Transverse colon (tissue), 4 donors: Measurements from ENCODE around the gene DDX1. TPM values are rescaled to one million over a fixed set of nuclear protein-coding genes. Genes with fewer than 3 reads are reported as not detected.

Experiments
- DNase-seq: peaks from one replicate; pipeline ENCODE4 v3.0.0-alpha.2; 2019
- H3K27ac ChIP-seq, 4 donors: fragments of 200-600 bp; sonication (generic); 2 replicates each; pipeline ENCODE4 v1.5.1; 2016 to 2018; ENCODE audit warnings: inconsistent platforms in 4 of 4
- H3K27me3 ChIP-seq: fragments of 200-600 bp; sonication (generic); 2 replicates; pipeline ENCODE4 v1.5.1; 2017; ENCODE audit warnings: inconsistent platforms
- H3K36me3 ChIP-seq, 4 donors: fragments of 200-600 bp; sonication (generic); 2 replicates each; pipeline ENCODE4 v1.5.1; 2017 to 2019; ENCODE audit warnings: inconsistent platforms in 4 of 4
- H3K4me1 ChIP-seq, 4 donors: fragments of 200-600 bp; sonication (generic); 2 replicates each; pipeline ENCODE4 v1.5.1; 2017 to 2020; ENCODE audit warnings: inconsistent platforms in 4 of 4
- H3K4me3 ChIP-seq, 4 donors: fragments of 200-600 bp; sonication (generic); 1 replicate in 1 of 4; 2 replicates in 3 of 4; pipeline versions ENCODE4 v1.5.1 to v1.6.1; 2017 to 2019; ENCODE audit warnings: inconsistent platforms in 4 of 4
- H3K9me3 ChIP-seq, 2 donors: fragments of 200-600 bp; sonication (generic); 2 replicates each; pipeline ENCODE4 v1.5.1; 2017 to 2019; ENCODE audit warnings: inconsistent platforms in 2 of 2
- CTCF ChIP-seq, 5 experiments: fragments of 200-600 bp in 3 of 5; fragments of 450-650 bp in 2 of 5; sonication (generic) in 3 of 5; IDR thresholded peaks; 1 replicate in 2 of 5; 2 replicates in 3 of 5; pipeline ENCODE4 v1.5.1; 2016 to 2017; ENCODE audit warnings: antibody characterized with exemption in 5 of 5, inconsistent platforms in 3 of 5, mild to moderate bottlenecking in 2 of 5, moderate library complexity in 1 of 5
- EP300 ChIP-seq: sonication (generic); formaldehyde crosslinking; IDR thresholded peaks from one replicate; pipeline ENCODE4 v1.6.1; 2017; ENCODE audit warnings: antibody characterized with exemption, low read depth
- POLR2A ChIP-seq: fragments of 450-650 bp; IDR thresholded peaks from one replicate; pipeline ENCODE4 v1.6.1; 2016; ENCODE audit warnings: antibody characterized with exemption, mild to moderate bottlenecking, moderate library complexity
- POLR2AphosphoS5 ChIP-seq, 3 donors: sonication (generic); formaldehyde crosslinking; IDR thresholded peaks; one replicate each; pipeline ENCODE4 v1.6.1; 2016; ENCODE audit warnings: antibody characterized with exemption in 3 of 3
- WGBS, 2 donors: methylation state at CpG; one replicate each; pipeline ENCODE4 v1.1.5; 2018; ENCODE audit warnings: low coverage in 1 of 2; 5-methylcytosine and 5-hydroxymethylcytosine counted together
- in situ Hi-C, 4 donors: fragments of 200-750 bp; cut with MboI; loops; one replicate each; pipeline versions ENCODE4 v1.15.0 to v1.15.1; 2017; ENCODE audit warnings: low sequenced_read_pairs in 3 of 4, low pct_ligation_motif_present in 1 of 4, low pct_unique_long_range_greater_than_20kb in 1 of 4
- intact Hi-C: fragments of 100-400 bp; cut with DNase I; formaldehyde crosslinking; loops from one replicate; pipeline ENCODE4 v1.15.1; 2023; ENCODE audit warnings: low total_unique reads
- total RNA-seq, 4 donors: library from RNA; depleted of rRNA; stranded (reverse); fragments of >200 nt; gene quantifications; one replicate each; pipeline ENCODE4 v1.1.0, GENCODE V29; 2016

The DDX1 gene
- total RNA-seq, 4 donors from 2014 or later, result 18.3 to 61.1 (median 49.9) TPM

- in situ Hi-C loops, result no loop called here
- Histone ChIP-seq H3K27me3 (no peaks in the 10 kb centered on the region), H3K36me3 (peaks cover 0 to 67% (median 28%) of the 10 kb centered on the region in 4 donors), H3K4me3 (no peak overlapping the region), H3K9me3 (no peaks in the 10 kb centered on the region), H3K27ac (no peak overlapping the region), H3K4me1 (peaks cover 5 to 16% (median 15%) of the 10 kb centered on the region in 4 donors)
- WGBS, 2 donors, result 86 to 89% methylated on average over 4 of the region's 4 CpGs
- no peak for DNase-seq
- intact Hi-C loops, result no loop called here
- no peak for TF ChIP-seq CTCF (IDR thresholded peaks at IDR 0.05)
- TF ChIP-seq POLR2AphosphoS5 (IDR thresholded peaks at IDR 0.05), result no peak
- TF ChIP-seq EP300, result no peak
- TF ChIP-seq POLR2A, result no peak
Measured at GRCh38 chr2:15596968-15597367, 5.3 kb downstream of the DDX1 start.

GRCh38 chr2:15599994-15600393, 8.3 kb downstream of the DDX1 start:
- intact Hi-C loops (no loop called here), in situ Hi-C loops (no loop called here)
- Histone ChIP-seq H3K27me3 (no peaks in the 10 kb centered on the region), H3K27ac (no peak overlapping the region), H3K36me3 (peaks cover 0 to 95% (median 43%) of the 10 kb centered on the region in 4 donors), H3K4me1 (no peaks in the 10 kb centered on the region), H3K9me3 (no peaks in the 10 kb centered on the region), H3K4me3 (no peak overlapping the region)
- DNase-seq, result no peak
- WGBS, 2 donors, result 97% methylated on average over 1 of the region's 1 CpG; no CpG with 5 or more reads in 1 of the 2 donors
- TF ChIP-seq EP300, result no peak
- TF ChIP-seq POLR2A, result no peak
- TF ChIP-seq CTCF (IDR thresholded peaks at IDR 0.05), result no peak
- no peak for TF ChIP-seq POLR2AphosphoS5 (IDR thresholded peaks at IDR 0.05)

GRCh38 chr2:15601681-15602080, 10.0 kb downstream of the DDX1 start:
- no peaks in the 10 kb centered on the region for H3K4me1 ChIP-seq
- TF ChIP-seq POLR2AphosphoS5 (IDR thresholded peaks at IDR 0.05) (no peak), POLR2A (no peak), CTCF (IDR thresholded peaks at IDR 0.05) (no peak), EP300 (no peak)
- H3K36me3 ChIP-seq, result peaks cover 0 to 96% (median 48%) of the 10 kb centered on the region in 4 donors
- H3K27me3 ChIP-seq, result no peaks in the 10 kb centered on the region
- 100% methylated on average over 1 of the region's 1 CpG for WGBS, 2 donors
- H3K4me3 ChIP-seq, result no peak overlapping the region
- DNase-seq, result no peak
- intact Hi-C loops, result no loop called here
- in situ Hi-C loops, result no loop called here
- no peak overlapping the region for H3K27ac ChIP-seq
- H3K9me3 ChIP-seq, result no peaks in the 10 kb centered on the region

- no peak overlapping the region for H3K27ac ChIP-seq
- no peaks in the 10 kb centered on the region for H3K27me3 ChIP-seq
- no peak for TF ChIP-seq EP300
- TF ChIP-seq POLR2A, result no peak
- no peak for TF ChIP-seq CTCF (IDR thresholded peaks at IDR 0.05)
- TF ChIP-seq POLR2AphosphoS5 (IDR thresholded peaks at IDR 0.05), result no peak
- intact Hi-C loops, result no loop called here
- peaks cover 0 to 96% (median 48%) of the 10 kb centered on the region in 4 donors for H3K36me3 ChIP-seq
- in situ Hi-C loops, result no loop called here
- 82 to 88% methylated on average over 2 to 8 of the region's 8 CpGs for WGBS, 2 donors
- H3K4me3 ChIP-seq, result no peak overlapping the region
- no peaks in the 10 kb centered on the region for H3K9me3 ChIP-seq
- no peak for DNase-seq
- H3K4me1 ChIP-seq, result no peaks in the 10 kb centered on the region
Measured at GRCh38 chr2:15602393-15602792, 10.7 kb downstream of the DDX1 start.
